Lower leg skin (tissue), 4 donors: ENCODE measurements around the gene CCDC57. TPM values are rescaled to one million over a fixed set of nuclear protein-coding genes. Genes with fewer than 3 reads are reported as not detected.

Experiments
- DNase-seq, 2 donors: peaks; one replicate each; pipeline ENCODE4 v3.0.0-alpha.2; 2019; ENCODE audit warnings: low spot score in 2 of 2
- H3K4me3 ChIP-seq: fragments of 200-600 bp; sonication (generic); 2 replicates; pipeline ENCODE4 v1.5.1; 2017; ENCODE audit warnings: mild to moderate bottlenecking, low read depth; ENCODE audit not compliant: poor library complexity, severe bottlenecking
- POLR2A ChIP-seq, 2 donors: fragments of 450-650 bp; IDR thresholded peaks; one replicate each; pipeline ENCODE4 v1.6.1; 2016 to 2017; ENCODE audit warnings: antibody characterized with exemption in 2 of 2, mild to moderate bottlenecking in 1 of 2, moderate library complexity in 1 of 2
- WGBS, 2 donors: methylation state at CpG; one replicate each; pipeline ENCODE4 v1.1.5; 2018; 5-methylcytosine and 5-hydroxymethylcytosine counted together
- intact Hi-C: fragments of 100-400 bp; cut with DNase I; formaldehyde crosslinking; loops from one replicate; pipeline ENCODE4 v1.15.0; 2023; ENCODE audit warnings: low total_unique reads
- total RNA-seq, 4 donors: library from RNA; depleted of rRNA; stranded (reverse); fragments of >200 nt; gene quantifications; one replicate each; pipeline ENCODE4 v1.1.0, GENCODE V29; 2016
- TF ChIP-seq, protein P1 (sequence below), 3 donors: fragments of 450-650 bp; IDR thresholded peaks; one replicate each; pipeline ENCODE4 v1.5.1; 2016; ENCODE audit warnings: antibody characterized with exemption in 3 of 3, mild to moderate bottlenecking in 3 of 3, moderate library complexity in 2 of 3

CCDC57 gene
- total RNA-seq, 4 donors from 2014 or later: 16.0 to 33.5 (median 31.5) TPM

DNA sequence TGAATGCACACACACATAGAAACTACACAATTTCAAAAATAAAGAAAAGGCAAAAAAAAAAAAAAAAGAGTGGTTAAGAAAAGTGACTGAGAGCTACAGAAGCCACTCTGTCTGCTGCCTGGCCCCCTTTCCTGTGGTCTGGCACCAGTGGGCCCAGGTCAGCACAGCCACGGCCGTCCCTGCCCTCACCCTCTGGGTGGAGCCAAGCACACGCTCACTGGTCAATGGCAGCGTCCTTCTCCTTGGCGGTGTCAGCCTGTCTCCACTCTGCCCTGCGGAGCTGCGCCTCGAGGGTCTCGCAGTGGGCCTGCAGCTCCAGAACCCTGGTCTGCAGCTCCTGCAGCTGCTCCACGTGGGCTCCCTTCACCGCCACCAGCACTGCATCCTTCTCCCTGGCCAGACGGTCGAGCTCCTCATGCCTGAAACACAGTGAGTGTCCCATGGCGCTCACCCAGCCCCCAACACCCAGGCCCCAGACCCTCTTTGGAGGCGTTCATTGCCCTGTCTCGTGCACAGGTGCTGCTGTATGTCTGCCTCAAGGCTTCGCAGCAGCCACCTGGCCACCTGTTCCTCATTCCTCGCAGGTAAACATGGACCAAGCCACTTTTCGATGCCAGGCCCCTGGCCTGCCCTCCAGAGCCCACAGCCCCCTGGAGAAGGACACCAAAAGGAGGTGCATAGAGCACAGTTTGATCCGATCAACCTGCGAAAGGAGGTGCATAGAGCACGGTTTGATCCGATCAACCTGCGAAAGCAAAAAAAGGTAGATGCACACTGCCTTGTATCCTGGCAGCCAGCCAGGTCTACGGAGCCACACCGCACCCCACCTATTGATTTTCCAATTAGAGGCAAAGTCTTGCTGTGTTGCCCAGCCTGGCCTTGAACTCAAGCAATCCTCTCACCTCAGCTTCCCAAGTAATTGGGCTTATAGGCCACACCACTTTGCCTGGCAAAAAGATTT, 24.4 kb downstream of the CCDC57 start:
- WGBS, 2 donors: 91 to 93% methylated on average over 26 of the region's 26 CpGs
- DNase-seq: no peak
- TF ChIP-seq, protein P1, sequence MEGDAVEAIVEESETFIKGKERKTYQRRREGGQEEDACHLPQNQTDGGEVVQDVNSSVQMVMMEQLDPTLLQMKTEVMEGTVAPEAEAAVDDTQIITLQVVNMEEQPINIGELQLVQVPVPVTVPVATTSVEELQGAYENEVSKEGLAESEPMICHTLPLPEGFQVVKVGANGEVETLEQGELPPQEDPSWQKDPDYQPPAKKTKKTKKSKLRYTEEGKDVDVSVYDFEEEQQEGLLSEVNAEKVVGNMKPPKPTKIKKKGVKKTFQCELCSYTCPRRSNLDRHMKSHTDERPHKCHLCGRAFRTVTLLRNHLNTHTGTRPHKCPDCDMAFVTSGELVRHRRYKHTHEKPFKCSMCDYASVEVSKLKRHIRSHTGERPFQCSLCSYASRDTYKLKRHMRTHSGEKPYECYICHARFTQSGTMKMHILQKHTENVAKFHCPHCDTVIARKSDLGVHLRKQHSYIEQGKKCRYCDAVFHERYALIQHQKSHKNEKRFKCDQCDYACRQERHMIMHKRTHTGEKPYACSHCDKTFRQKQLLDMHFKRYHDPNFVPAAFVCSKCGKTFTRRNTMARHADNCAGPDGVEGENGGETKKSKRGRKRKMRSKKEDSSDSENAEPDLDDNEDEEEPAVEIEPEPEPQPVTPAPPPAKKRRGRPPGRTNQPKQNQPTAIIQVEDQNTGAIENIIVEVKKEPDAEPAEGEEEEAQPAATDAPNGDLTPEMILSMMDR (IDR thresholded peaks at IDR 0.05): no peak
- TF ChIP-seq POLR2A (IDR thresholded peaks at IDR 0.05): no peak
- intact Hi-C loops: no loop called here
- H3K4me3 ChIP-seq: no peak overlapping the region

DNA sequence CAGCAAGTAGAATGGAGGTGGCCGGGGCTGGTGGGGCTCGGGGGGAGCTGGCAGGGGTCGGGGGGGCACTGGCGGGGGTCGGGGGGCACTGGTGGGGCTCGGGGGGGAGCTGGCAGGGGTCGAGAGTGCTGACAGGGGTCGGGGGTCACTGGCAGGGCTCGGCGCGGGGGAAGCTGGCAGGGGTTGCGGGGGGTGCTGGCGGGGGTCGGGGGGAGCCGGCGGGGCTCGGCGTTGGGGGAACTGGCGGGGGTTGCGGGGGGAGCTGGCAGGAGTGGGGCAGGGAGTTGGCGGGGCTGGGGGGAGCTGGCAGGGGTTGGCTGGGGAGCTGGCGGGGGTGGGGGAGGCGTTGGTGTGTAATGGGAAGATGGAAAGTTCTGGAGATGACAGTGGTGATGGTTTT, 25.1 kb downstream of the CCDC57 start:
- H3K4me3 ChIP-seq: no peak overlapping the region
- TF ChIP-seq, protein P1 (IDR thresholded peaks at IDR 0.05): no peak
- no peak for DNase-seq
- WGBS, 2 donors: 97 to 98% methylated on average over 5 to 7 of the region's 23 CpGs
- intact Hi-C loops: no loop called here

DNA sequence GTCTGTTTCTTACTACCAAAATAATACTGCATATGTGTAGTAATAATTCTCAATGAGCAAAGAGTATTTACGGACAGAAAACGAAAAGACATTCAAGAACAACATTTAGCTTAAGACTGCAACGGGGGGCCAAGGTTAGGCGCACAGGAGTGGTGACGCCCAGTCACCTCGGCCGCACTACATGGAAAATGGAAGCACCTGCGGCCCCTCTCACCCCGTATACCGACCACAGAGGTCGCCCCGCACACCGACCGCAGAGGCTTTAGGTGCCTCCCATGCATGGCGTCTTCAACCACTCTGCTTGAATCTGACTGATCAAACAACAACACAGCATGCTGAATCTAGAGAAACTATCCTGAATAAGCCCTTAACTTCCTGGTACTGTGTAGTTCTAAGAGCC, 26.4 kb downstream of the CCDC57 start:
- no peak for DNase-seq
- intact Hi-C loops: no loop called here
- no peak overlapping the region for H3K4me3 ChIP-seq
- TF ChIP-seq, protein P1 (IDR thresholded peaks at IDR 0.05): no peak
- no peak for TF ChIP-seq POLR2A (IDR thresholded peaks at IDR 0.05)
- 92 to 94% methylated on average over 15 of the region's 15 CpGs for WGBS, 2 donors

DNA sequence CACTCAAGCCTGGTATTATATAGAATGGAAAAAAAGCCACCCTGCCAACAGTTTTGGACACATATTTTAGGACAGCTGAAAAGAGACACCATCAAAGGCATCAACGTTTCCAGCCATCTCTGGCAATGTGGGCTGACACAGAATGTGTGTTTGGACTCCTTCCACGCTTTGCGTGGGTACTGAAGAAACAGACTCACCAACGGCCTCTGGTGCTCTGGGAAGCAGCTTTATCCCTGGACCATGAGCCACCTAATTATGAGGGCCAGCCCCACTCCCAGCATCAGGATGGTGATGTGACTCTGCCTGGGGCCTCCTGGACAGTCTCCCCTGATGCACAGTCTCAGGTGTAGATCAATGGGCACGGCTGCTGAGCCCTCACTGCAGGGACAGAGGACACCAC, 27.9 kb downstream of the CCDC57 start:
- intact Hi-C loops: no loop called here
- DNase-seq: no peak
- WGBS, 2 donors: 66 to 86% methylated on average over 4 to 5 of the region's 5 CpGs
- H3K4me3 ChIP-seq: no peak overlapping the region
- TF ChIP-seq, protein P1 (IDR thresholded peaks at IDR 0.05): no peak
- no peak for TF ChIP-seq POLR2A (IDR thresholded peaks at IDR 0.05)

DNA sequence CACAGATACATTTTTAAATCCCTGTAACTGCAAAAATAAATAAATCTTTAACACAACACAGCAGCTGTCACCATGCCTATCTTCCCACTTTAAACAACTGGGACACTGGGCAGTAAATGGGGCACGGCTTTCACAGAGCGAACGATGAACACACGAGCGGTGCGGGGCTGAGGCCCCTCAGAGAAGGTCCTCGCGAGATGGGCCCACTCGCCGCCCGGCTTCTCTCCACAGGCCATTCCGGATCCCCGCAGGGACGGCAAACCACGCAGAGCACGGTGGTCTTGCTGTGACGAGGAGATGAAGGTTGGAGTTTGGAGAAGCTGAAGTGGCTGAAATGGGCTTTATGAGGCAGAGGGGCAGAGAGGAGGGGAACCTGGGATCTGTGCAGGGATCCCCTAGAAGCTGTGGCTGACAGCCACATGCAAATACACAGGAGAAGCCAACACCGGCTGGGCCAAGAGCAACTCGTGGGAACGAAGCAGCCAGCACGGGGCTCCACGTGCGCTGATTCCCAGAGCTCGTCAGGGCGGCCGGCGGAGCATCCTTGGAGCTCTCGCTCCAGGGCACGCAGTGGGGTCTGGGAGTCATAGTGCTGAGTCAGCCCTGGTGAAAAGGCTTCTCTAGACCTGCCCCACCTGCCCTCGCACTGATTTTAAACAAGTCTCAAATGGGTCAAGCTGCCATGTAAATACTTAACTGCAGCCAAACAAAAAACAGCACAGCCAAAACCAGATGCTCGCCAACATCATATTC, 31.7 kb downstream of the CCDC57 start:
- TF ChIP-seq, protein P1 (IDR thresholded peaks at IDR 0.05): no peak
- no peak for TF ChIP-seq POLR2A (IDR thresholded peaks at IDR 0.05)
- intact Hi-C loops: no loop called here
- no peak for DNase-seq
- no peak overlapping the region for H3K4me3 ChIP-seq
- WGBS, 2 donors: 91 to 93% methylated on average over 31 of the region's 31 CpGs
